HepG2 (cell line): ENCODE measurements around the gene GPR17.

Experiments used
- ELK4 ChIP-seq: sonication (generic); formaldehyde crosslinking; IDR thresholded peaks from 2 replicates; pipeline ENCODE4 v1.9.0; 2021; ENCODE audit warnings: missing genetic modification reagents, borderline replicate concordance
- EP300 ChIP-seq, 3 experiments: sonication (generic) in 1 of 3; formaldehyde crosslinking in 1 of 3; IDR thresholded peaks; 2 replicates each; pipeline versions ENCODE4 v1.5.1 to v1.6.1; 2011 to 2020; ENCODE audit warnings: low read depth in 2 of 3, low read length in 2 of 3, borderline replicate concordance in 1 of 3, improper control_type of control experiment in 1 of 3, mild to moderate bottlenecking in 1 of 3, missing genetic modification reagents in 1 of 3, moderate library complexity in 1 of 3
- JUN ChIP-seq: sonication (generic); formaldehyde crosslinking; IDR thresholded peaks from 2 replicates; pipeline ENCODE4 v1.4.0; 2020; ENCODE audit warnings: mild to moderate bottlenecking, missing genetic modification reagents
- NFE2L2 ChIP-seq: fragments of 150-350 bp; IDR thresholded peaks from 2 replicates; pipeline ENCODE4 v1.6.1; 2014; ENCODE audit warnings: low read length
- PHF5A ChIP-seq: IDR thresholded peaks from one replicate; pipeline ENCODE4 v1.6.1; 2018; ENCODE audit warnings: low read depth, missing genetic modification reagents; ENCODE audit not compliant: unreplicated experiment
- SSRP1 ChIP-seq: IDR thresholded peaks from 2 replicates; pipeline ENCODE4 v1.6.1; 2016; ENCODE audit warnings: control low read depth
- TBP ChIP-seq: sonication (generic); formaldehyde crosslinking; IDR thresholded peaks from 2 replicates; pipeline ENCODE4 v1.5.0; 2020; ENCODE audit warnings: missing genetic modification reagents
- YY1 ChIP-seq: IDR thresholded peaks from 2 replicates; pipeline ENCODE4 v1.6.1; 2011; ENCODE audit warnings: low read length, low read depth, moderate library complexity, mild to moderate bottlenecking; ENCODE audit not compliant: insufficient read depth, insufficient replicate concordance
- ZNF318 ChIP-seq: sonication (generic); formaldehyde crosslinking; IDR thresholded peaks from 2 replicates; pipeline ENCODE4 v1.4.0; 2020; ENCODE audit warnings: mild to moderate bottlenecking, missing genetic modification reagents
- ZNF331 ChIP-seq: sonication (generic); formaldehyde crosslinking; IDR thresholded peaks from 2 replicates; pipeline ENCODE4 v1.4.0; 2020; ENCODE audit warnings: missing genetic modification reagents

GRCh38 chr2:127683056-127683455 is 37.1 kb downstream of the GPR17 start:
- no peak for TF ChIP-seq ELK4 (CRISPR knock-in tag)
- no peak for TF ChIP-seq PHF5A
- no peak for TF ChIP-seq NFE2L2
- TF ChIP-seq ZNF331 (CRISPR knock-in tag), result no peak
- no peak for TF ChIP-seq SSRP1
- TF ChIP-seq EP300 (IDR thresholded peaks at IDR 0.05; ENCODE audit: low read depth in 2 of 2, low read length in 2 of 2), result no peak
- TF ChIP-seq EP300 (CRISPR knock-in tag; IDR thresholded peaks at IDR 0.05; ENCODE audit: borderline replicate concordance), result no peak
- TF ChIP-seq ZNF318 (CRISPR knock-in tag), result no peak
- TF ChIP-seq JUN, result no peak
- TF ChIP-seq TBP, result no peak
- TF ChIP-seq YY1, result no peak
